PC-9 (cell line): Measurements from ENCODE around the gene KCTD13.

Experiments
- EZH2 ChIP-seq: fragments of 200-600 bp; sonication (generic); IDR thresholded peaks from 2 replicates; pipeline ENCODE4 v1.8.0; 2017; ENCODE audit warnings: antibody characterized with exemption, low read depth
- TF ChIP-seq, protein P1 (sequence below): fragments of 200-600 bp; sonication (generic); conservative IDR thresholded peaks from 2 replicates; pipeline ENCODE4 v1.6.1; 2017; ENCODE audit warnings: mixed run types, antibody characterized with exemption, mild to moderate bottlenecking, moderate library complexity

DNA sequence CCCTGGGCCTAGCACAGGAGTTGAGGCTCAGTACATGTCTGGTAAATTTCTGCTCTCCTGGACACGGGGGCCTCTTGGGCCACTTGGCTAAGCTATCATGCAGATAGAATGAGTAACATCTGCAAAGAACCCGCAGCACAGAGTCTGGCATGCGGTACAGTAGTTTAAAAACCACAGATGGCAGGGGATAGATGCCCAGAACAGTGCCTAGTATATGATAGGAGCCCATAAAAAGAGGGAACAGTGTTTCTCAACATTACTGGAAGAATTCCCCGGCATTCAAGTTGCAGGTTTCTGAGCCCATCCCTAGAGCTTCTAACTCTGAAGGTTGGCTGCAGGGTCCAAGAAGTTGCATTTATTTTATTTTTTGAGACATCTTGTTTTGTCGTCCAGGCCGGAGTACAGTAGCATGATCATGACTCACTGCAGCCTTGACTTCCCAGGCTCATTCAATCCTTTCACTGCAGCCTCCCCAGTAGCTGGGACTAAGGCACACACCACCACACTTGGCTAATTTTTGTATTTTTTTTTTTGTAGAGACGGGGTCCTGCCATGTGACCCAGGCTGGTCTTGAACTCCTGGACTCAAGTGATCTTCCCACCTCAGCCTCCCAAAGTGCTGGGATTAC, 68.8 kb downstream of the KCTD13 start:
- TF ChIP-seq, protein P1, sequence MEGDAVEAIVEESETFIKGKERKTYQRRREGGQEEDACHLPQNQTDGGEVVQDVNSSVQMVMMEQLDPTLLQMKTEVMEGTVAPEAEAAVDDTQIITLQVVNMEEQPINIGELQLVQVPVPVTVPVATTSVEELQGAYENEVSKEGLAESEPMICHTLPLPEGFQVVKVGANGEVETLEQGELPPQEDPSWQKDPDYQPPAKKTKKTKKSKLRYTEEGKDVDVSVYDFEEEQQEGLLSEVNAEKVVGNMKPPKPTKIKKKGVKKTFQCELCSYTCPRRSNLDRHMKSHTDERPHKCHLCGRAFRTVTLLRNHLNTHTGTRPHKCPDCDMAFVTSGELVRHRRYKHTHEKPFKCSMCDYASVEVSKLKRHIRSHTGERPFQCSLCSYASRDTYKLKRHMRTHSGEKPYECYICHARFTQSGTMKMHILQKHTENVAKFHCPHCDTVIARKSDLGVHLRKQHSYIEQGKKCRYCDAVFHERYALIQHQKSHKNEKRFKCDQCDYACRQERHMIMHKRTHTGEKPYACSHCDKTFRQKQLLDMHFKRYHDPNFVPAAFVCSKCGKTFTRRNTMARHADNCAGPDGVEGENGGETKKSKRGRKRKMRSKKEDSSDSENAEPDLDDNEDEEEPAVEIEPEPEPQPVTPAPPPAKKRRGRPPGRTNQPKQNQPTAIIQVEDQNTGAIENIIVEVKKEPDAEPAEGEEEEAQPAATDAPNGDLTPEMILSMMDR: no peak
- no peak for TF ChIP-seq EZH2
